Keratinocyte (primary cell): ENCODE results near the gene KIF25. TPM values are rescaled to one million over a fixed set of nuclear protein-coding genes. Genes with fewer than 3 reads are reported as not detected.

Source experiments
- DNase-seq: peaks from one replicate; pipeline ENCODE4 v3.0.0-alpha.2; 2011; ENCODE audit warnings: low read depth, missing footprints, low spot score
- FAIRE-seq: peaks from 2 replicates; lab custom pipeline; 2011; peaks lifted over from hg19 to GRCh38; lab: Jason Lieb, UNC
- H2AFZ ChIP-seq: 2 replicates; pipeline ENCODE4 v1.6.0; 2012; ENCODE audit warnings: low read length, control low read depth, inconsistent platforms; ENCODE audit not compliant: control insufficient read depth
- H3K27ac ChIP-seq: 2 replicates; pipeline ENCODE4 v1.5.1; 2011; ENCODE audit warnings: low read length; ENCODE audit not compliant: control insufficient read depth, insufficient read depth
- H3K27me3 ChIP-seq: 3 replicates; pipeline ENCODE4 v1.6.0; 2011; ENCODE audit warnings: low read length; ENCODE audit not compliant: control insufficient read depth, insufficient read depth; ENCODE audit errors: extremely low read depth
- H3K36me3 ChIP-seq, 2 experiments: 2 replicates in 1 of 2; 3 replicates in 1 of 2; pipeline ENCODE4 v1.5.1; 2011; ENCODE audit warnings: low read length in 2 of 2, mild to moderate bottlenecking in 1 of 2; ENCODE audit not compliant: control insufficient read depth in 2 of 2, insufficient read depth in 2 of 2; ENCODE audit errors: extremely low read depth in 1 of 2
- H3K4me1 ChIP-seq: 3 replicates; pipeline ENCODE4 v1.5.1; 2011; ENCODE audit warnings: low read length; ENCODE audit not compliant: control insufficient read depth, insufficient read depth; ENCODE audit errors: extremely low read depth
- H3K4me2 ChIP-seq: 3 replicates; pipeline ENCODE4 v1.6.0; 2011; ENCODE audit warnings: low read depth, low read length; ENCODE audit not compliant: control insufficient read depth, insufficient read depth; ENCODE audit errors: extremely low read depth
- H3K4me3 ChIP-seq, 3 experiments: fragments of 200-600 bp in 1 of 3; sonication (generic) in 1 of 3; 2 replicates in 2 of 3; 3 replicates in 1 of 3; pipeline ENCODE4 v1.5.1; 2011 to 2016; ENCODE audit warnings: low read length in 3 of 3, mild to moderate bottlenecking in 3 of 3, control low read depth in 2 of 3, inconsistent platforms in 1 of 3, low read depth in 1 of 3, mixed read lengths in 1 of 3, mixed run types in 1 of 3, moderate library complexity in 1 of 3; ENCODE audit not compliant: control insufficient read depth in 2 of 3, insufficient read depth in 2 of 3; ENCODE audit errors: extremely low read depth in 1 of 3
- H3K79me2 ChIP-seq: 2 replicates; pipeline ENCODE4 v1.6.0; 2012; ENCODE audit warnings: low read length; ENCODE audit not compliant: control insufficient read depth, insufficient read depth
- H3K9ac ChIP-seq: 3 replicates; pipeline ENCODE4 v1.6.0; 2011; ENCODE audit warnings: low read length; ENCODE audit not compliant: control insufficient read depth, insufficient read depth; ENCODE audit errors: extremely low read depth
- H3K9me1 ChIP-seq: 3 replicates; pipeline ENCODE4 v1.6.0; 2011; ENCODE audit warnings: low read length; ENCODE audit not compliant: control insufficient read depth, insufficient read depth; ENCODE audit errors: extremely low read depth
- H3K9me3 ChIP-seq: 2 replicates; pipeline ENCODE4 v1.5.1; 2012; ENCODE audit warnings: low read depth, low read length; ENCODE audit not compliant: control insufficient read depth
- H4K20me1 ChIP-seq: 3 replicates; pipeline ENCODE4 v1.6.0; 2011; ENCODE audit warnings: low read length; ENCODE audit not compliant: control insufficient read depth, insufficient read depth; ENCODE audit errors: extremely low read depth
- CTCF ChIP-seq, 3 experiments: IDR thresholded peaks in 1 of 3; conservative IDR thresholded peaks in 1 of 3; optimal IDR thresholded peaks in 1 of 3; 2 replicates in 2 of 3; 3 replicates in 1 of 3; pipeline versions ENCODE3 to v1.5.1; 2011; ENCODE audit warnings: low read length in 3 of 3, mild to moderate bottlenecking in 3 of 3, moderate library complexity in 2 of 3, control low read depth in 1 of 3, inconsistent platforms in 1 of 3; ENCODE audit not compliant: insufficient read depth in 2 of 3; ENCODE audit errors: extremely low read depth in 1 of 3
- EZH2 ChIP-seq: IDR thresholded peaks from one replicate; pipeline ENCODE4 v1.6.1; 2012; ENCODE audit warnings: inconsistent platforms, mild to moderate bottlenecking, low read length, moderate library complexity
- dilution Hi-C: fragments of 300-500 bp; cut with MboI; formaldehyde crosslinking; loops from one replicate; pipeline ENCODE4 v1.7.0; 2020; ENCODE audit warnings: low sequenced_read_pairs; ENCODE audit not compliant: extremely low pct_ligation_motif_present
- polyA plus RNA-seq, 5 experiments: library from polyadenylated mRNA; depleted of rRNA in 3 of 5; stranded (reverse) in 3 of 5; stranded (forward) in 1 of 5; unstranded in 1 of 5; fragments of >200 nt; gene quantifications; 1 replicate in 1 of 5; 2 replicates in 3 of 5; 3 replicates in 1 of 5; pipeline versions ENCODE4 v1.2.1 to v1.2.3, GENCODE V29; 2011 to 2012; ENCODE audit warnings: missing spikeins in 2 of 5, low read depth in 1 of 5, low replicate concordance in 1 of 5

KIF25 gene
- polyA plus RNA-seq, 1 donor (not counting 4 experiments of a cell fraction or from before 2014, with no cell fraction given), result not detected

DNA sequence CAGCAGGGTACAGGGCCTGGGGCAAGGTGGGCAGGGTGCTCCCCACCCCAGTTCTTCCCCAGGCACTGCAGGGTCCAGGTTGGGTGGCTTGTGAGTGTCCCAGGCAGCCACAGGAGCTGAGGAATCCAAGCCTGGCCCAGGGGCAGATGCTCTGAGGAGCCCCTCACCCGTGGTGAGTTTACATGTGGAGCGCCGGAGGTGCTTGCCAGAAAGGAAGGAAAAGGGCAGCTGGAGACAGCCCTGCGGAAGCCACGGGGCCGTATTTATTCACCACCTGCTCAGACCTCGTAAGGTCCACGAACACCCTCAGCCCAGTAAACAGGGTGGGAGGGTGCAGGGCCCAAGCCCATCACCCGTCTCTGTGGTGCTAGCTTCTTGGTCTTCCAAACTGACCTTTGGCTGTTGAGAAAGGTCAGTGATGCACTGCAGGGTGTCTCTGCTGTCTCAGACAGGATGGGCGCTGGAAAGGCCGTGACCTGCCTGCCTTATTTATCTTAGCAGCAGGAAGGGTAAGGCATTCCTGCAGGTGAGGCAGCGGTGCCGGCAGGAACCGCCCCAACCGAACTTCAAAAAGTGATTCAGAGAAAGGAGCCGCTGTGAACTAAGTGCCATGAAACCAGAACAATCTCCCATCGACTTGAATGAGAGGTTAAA, 85.5 kb downstream of the KIF25 start:
- Histone ChIP-seq H3K9me1 (no peaks in the 10 kb centered on the region), H2AFZ (no peak overlapping the region), H3K4me3 (no peak overlapping the region), H3K27ac (no peak overlapping the region), H3K4me1 (no peaks in the 10 kb centered on the region), H3K9ac (no peak overlapping the region), H3K4me2 (no peak overlapping the region), H3K9me3 (no peaks in the 10 kb centered on the region), H4K20me1 (no peaks in the 10 kb centered on the region), H3K79me2 (no peaks in the 10 kb centered on the region), H3K27me3 (peaks cover 6% of the 10 kb centered on the region), H3K36me3 (no peaks in the 10 kb centered on the region)
- DNase-seq, result no peak
- TF ChIP-seq EZH2 (no peak), CTCF (optimal IDR thresholded peaks at IDR 0.05 in 1 of 3, IDR thresholded peaks at IDR 0.05 in 1 of 3, conservative IDR thresholded peaks at IDR 0.05 in 1 of 3; ENCODE audit: extremely low read depth in 1 of 3, insufficient read depth in 2 of 3, low read length in 3 of 3) (no peak)
- dilution Hi-C loops, result no loop called here
- no peak for FAIRE-seq

- H3K9me1 ChIP-seq, result no peaks in the 10 kb centered on the region
- H3K36me3 ChIP-seq, result no peaks in the 10 kb centered on the region
- dilution Hi-C loops, result no loop called here
- no peak for TF ChIP-seq EZH2
- no peak for TF ChIP-seq CTCF (optimal IDR thresholded peaks at IDR 0.05 in 1 of 3, IDR thresholded peaks at IDR 0.05 in 1 of 3, conservative IDR thresholded peaks at IDR 0.05 in 1 of 3; ENCODE audit: extremely low read depth in 1 of 3, insufficient read depth in 2 of 3, low read length in 3 of 3)
- peaks cover 6% of the 10 kb centered on the region for H3K27me3 ChIP-seq
- no peaks in the 10 kb centered on the region for H3K9me3 ChIP-seq
- no peaks in the 10 kb centered on the region for H4K20me1 ChIP-seq
- no peak overlapping the region for H3K9ac ChIP-seq
- no peaks in the 10 kb centered on the region for H3K4me1 ChIP-seq
- H3K27ac ChIP-seq, result no peak overlapping the region
- no peak overlapping the region for H2AFZ ChIP-seq
- DNase-seq (no peak), FAIRE-seq (no peak)
- H3K4me2 ChIP-seq, result no peak overlapping the region
- no peaks in the 10 kb centered on the region for H3K79me2 ChIP-seq
- no peak overlapping the region for H3K4me3 ChIP-seq
Observed at GRCh38 chr6:168083514-168083885, 86.0 kb downstream of the KIF25 start.
